ENCODE results near the gene RUBCN.
"Not testable (repeated sequence)": the region's sequence is repeated elsewhere in the genome, so short reads cannot be mapped to it uniquely, and the experiment has no call there.

RUBCN gene

DNA sequence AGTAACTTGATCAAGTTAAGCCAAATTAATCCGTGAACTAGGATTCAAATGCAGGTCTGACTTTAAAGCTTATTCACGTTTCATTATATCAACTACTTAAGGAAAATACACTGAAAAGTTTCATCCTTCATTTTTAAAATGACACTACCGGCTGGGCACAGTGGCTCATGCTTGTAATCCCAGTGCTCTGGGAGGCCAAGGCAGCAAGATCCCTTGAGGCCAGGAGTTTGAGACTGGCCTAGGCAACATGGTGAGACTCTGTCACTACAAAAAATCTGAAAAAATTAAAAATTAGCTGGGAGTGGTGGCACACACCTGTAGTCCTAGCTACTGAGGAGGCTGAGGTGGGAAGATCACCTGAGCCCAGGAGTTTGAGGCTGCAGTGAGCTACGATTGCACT, 3.7 kb downstream of the RUBCN start:
- DNase-seq = no peak

DNA sequence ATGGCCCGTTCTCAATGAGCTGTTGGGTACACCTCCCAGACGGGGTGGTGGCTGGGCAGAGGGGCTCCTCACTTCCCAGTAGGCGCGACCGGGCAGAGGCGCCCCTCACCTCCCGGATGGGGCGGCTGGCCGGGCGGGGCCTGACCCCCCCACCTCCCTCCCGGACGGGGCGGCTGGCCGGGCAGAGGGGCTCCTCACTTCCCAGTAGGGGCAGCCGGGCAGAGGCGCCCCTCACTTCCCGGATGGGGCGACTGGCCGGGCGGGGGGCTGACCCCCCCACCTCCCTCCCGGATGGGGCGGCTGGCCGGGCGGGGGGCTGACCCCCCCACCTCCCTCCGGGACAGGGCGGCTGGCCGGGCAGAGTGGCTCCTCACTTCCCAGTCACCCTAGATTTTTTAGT, 5.2 kb downstream of the RUBCN start:
- not testable (repeated sequence) for DNase-seq

DNA sequence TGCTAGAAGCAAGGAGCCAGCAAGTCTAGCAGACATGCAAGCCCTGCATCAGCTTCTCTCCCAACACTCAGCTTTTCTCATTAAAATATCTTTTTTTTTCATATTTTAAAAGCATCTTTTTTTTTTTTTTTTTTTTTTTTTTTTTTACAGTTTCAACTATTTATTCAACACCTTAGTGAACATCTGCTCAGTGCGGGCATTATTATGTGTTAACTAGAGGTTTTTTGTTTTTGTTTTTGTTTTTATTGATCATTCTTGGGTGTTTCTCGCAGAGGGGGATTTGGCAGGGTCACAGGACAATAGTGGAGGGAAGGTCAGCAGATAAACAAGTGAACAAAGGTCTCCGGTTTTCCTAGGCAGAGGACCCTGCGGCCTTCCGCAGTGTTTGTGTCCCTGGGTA, 5.9 kb downstream of the RUBCN start:
- not testable (repeated sequence) for DNase-seq

DNA sequence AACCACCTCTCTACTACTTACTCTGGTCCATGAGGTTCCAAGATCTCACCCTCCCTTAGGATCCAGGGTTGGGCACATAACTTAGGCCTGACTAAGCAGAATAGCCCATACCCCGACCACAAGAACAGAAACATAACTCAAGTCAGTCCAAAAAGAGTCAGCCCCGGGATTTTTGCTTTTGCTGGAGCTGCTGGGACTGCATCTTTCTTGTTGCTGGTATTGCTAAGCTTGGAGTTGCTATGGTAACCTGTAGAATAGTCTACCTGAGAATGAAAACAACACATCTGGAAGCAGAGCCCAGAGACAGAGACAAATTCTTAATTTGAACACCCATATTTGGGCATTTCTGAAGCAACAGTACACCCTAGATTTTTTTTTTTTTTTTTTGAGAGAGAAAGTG, 6.5 kb downstream of the RUBCN start:
- peak; percentile 33 for DNase-seq

DNA sequence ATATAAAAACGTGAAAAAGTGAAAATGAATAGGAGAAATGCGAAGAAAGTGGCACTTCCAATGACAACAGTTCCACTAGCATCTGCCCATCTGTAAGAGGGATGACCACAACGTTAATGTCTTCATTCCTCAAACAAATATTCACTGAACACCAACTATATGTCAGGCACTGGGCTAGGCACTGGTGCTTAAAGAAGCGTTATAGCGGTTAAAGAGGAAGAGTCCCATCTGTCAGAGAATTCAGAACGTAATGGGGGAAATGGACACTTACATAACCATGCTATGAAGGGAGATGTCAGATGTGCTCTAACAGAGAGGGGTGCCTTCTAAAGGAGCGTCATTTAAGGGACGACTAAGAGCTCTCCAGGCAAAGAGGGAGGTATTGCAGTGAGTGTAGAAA, 8.2 kb downstream of the RUBCN start:
- DNase-seq = no peak

DNA sequence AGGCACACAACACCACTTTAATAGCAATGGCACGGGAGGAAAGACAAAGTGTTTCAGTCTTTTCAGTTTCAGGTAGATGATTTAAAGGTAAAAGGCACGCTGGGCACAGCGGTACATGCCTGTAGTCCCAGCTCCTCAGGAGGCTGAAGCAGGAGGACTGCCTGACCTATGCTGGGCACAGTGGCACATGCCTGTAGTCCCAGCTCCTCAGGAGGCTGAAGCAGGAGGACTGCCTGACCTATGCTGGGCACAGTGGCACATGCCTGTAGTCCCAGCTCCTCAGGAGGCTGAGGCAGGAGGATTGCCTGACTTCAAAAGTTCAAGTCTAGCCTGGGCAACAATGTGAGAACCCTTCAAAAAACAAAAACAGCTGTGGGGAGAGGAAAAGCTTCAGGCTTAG, 8.8 kb downstream of the RUBCN start:
- not testable (repeated sequence) for DNase-seq

DNA sequence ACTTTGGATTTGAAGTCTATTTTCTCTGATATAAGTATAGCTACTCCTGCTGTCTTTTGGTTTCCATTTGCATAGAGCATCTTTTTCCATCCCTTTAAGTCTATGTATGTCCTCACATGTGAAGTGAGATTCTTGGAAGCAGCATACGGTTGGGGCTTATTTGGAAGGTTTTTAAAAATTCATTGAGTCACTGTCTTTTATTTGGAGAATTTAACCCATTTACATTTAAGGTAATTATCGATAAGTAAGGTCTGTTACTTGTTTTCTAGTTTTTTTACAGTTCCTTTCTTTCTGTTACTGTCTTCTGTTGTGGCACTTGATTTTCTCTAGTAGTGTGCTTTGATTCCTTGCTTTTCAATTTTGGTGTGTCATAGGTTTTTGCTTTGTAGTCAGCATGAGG, 14.0 kb downstream of the RUBCN start:
- DNase-seq = no peak

DNA sequence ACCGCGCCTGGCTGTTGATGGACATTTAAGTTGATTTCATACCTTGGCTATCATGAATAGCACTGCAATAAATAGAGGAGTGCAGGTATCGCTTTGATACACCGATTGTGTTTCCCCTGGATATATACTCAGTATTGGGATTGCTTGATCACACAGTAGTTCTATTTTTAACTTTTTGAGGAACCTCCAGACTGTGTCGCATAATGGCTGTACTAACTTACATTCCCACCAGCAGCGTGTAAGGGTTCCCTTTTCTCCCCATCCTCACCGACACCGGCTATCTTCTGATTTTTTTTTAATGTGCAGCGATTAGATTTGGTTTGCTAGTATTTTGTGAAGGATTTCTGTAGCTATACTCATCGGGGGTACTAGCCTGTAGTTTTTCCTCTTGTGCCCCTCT, 16.0 kb downstream of the RUBCN start:
- no peak for DNase-seq

DNA sequence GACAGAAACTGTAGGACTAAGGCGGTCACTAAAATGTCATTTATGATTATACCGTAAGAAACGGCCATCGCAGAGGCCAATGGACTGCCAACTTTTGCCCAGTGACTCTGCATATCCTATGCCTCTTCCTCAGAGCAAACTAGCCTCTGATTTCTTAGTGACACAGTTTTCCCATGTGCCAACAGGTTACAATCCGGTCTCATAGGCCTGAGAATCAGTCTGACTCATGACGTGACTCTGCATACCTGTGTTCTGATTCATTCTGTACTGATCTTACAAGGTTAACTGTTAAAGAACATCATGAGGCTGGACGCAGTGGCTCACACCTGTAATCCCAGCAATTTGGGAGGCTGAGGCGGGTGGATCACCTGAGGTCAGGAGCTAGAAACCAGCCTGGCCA, 17.8 kb downstream of the RUBCN start:
- DNase-seq = no peak

DNA sequence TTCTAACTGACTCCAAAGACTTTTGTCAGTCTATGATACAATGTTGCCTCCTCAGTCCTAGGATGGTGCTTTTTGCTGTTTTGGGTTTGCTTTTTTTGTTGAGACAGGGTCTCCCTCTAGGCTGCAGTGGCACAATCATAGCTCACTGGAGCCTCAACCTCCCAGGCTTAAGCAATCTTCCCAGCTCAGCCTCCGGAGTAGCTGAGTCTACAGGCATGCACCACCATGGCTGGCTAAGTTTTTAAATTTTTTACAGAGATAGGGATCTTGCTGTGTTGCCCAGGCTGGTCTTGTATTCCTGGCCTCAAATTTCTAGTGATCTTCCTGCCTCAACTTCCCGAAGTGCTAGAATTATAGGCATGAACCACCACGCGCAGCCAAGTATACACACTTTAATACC, 22.5 kb downstream of the RUBCN start:
- DNase-seq = no peak

DNA sequence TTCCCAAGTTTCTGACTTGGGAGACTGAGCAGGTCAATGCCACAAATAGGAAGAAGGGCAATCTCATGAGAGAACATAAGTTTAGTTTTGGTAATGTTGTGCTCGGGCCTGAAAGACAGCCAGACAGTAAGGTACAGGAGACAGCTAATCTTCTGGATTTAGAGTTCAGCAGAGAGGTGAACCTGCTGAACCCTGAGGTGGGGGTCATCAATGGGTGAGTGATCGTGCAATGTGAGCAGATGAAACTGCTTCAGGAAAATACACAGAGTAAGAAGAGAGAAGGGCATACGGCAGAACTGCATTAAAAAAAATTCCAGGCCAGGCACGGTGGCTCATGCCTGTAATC, 23.3 kb downstream of the RUBCN start:
- DNase-seq = no peak

DNA sequence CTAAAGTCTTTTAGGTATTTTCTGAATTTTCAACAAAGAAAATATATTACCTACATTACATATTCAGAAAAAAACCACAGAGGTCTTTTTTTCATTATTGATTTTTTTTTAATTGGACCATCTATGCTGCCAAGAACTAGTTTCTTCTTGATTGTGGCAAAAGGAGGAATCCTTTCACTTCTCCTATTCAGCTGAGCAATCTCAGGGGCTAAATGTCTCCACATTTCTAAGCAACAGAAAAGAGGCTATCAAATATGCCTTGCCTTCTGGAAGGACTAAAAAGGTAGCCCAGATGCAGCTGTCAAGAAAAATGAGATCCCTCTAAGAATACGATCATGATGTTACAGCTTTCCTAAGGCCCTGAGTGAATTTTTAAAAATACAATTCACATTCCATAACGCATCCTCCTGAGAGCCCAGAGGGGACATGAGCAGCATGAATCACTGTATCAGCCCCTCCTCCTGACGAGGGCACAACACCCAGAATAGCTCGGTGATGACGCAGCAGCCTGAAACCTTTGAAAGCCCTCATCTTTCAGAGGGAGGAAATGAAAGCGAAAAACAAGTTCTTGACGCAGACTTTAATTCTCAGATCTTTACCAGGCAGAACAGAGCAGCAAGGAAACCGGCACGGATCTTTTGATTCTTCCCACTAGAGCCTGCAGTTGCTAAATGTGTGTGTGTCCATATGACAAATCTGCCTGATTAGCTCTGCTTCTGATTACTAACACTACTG, 24.6 kb downstream of the RUBCN start:
- DNase-seq = no peak

DNA sequence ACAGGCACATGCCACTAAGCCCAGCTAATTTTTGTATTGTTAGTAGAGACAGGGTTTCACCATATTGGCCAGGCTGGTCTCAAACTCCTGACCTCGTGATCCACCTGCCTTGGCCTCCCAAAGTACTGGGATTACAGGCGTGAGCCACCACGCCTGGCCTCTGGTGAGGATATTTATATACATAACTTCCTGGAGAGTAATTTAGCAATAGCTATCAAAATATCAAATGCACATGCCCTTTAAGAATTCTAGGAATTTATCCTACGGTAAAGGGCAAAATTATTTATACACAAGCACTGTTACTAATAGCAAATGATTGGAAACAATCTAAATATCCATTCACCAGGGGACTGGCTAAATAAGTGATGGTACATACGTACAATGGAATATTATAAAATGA, 25.7 kb downstream of the RUBCN start:
- not testable (repeated sequence) for DNase-seq

DNA sequence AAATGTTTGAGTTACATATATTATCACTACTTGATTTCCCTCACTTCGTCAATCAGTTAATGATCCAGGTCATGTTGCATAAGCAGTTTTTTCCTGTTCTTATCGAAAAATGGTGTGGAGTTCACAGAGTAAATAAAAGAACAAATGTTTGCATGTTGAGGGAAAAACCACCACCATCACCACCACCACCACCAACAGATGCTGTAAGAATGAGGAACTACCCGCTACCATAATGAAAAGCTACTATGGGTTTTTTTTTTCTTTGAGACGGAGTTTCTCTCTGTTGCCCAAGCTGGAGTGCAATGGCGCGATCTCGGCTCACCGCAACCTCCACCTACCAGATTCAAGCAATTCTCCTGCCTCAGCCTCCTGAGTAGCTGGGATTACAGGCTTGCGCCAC, 27.6 kb downstream of the RUBCN start:
- DNase-seq = no peak

DNA sequence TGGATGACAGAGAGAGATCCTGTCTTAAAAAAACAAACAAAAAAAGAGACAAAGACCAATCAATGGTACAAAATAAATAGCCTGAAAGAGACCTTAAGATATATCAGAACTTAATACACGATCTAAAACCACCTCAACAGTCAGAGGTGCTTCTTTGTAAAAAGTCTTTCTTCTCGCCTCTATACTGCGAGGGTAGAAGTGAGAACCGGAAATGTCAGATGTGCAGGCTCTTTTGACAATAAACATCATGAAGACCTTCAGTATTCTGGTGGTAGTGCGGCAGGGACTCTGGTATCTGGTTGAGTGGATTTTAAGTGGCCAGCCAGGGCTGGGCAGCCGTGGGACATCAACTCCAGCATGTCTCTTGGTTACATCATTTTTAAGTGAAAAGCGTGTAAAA, 30.0 kb downstream of the RUBCN start:
- no peak for DNase-seq

DNA sequence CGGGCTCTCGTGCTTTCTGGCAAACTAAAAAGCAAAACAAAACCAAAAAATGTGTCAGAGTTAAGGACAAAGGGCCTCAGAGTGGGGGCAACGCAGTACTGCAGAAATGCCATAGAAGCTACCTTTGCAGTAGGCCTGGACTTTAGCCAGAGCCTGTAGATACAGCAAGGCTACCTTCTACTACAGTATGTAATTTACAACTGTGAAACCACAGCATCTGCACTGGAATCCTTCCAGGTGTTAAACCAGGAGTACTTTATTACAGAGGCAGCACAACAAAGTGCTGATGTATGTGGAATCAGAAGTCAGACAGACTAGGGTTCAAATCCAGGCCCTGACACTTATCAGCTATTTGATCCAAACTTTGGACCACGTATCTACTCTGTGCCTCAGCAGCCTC, 34.9 kb downstream of the RUBCN start:
- DNase-seq = no peak

DNA sequence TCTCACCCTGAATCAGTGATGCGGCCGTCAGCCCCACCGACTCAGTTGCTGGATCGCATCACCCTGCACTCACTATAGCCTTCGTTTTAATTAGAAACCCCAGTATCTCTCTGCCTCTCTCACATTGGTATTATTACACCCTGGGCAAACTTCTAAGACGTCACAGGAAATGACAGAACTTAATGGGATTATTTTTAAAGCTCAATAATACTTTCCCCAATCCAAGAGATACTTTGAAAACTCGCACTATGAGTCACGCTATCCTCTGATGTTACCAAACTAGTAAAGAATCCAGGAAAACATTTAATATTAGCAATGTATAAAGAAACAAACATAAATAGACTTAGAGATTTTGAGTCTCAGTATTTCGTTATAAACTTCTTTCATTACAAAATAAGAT, 36.6 kb downstream of the RUBCN start:
- DNase-seq = no peak

DNA sequence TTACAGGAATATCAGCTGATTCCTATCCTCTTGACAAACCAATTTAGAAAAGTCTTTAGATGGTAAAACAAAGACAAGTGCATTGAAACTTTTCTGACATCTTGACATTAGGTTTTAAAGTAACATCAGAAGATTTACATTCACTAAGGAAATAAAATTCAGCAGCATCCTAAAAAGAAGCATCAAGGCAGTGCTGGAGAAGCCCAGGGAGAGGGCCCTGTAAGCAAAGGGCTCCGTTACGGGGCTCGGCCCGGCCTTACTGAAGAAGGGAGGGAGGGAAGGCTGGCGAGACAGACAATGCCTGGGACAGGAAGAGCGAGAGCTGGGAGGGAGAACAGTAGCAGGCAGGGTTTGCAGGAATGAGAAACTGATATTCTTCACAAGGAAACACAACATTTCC, 39.3 kb downstream of the RUBCN start:
- DNase-seq = no peak

DNA sequence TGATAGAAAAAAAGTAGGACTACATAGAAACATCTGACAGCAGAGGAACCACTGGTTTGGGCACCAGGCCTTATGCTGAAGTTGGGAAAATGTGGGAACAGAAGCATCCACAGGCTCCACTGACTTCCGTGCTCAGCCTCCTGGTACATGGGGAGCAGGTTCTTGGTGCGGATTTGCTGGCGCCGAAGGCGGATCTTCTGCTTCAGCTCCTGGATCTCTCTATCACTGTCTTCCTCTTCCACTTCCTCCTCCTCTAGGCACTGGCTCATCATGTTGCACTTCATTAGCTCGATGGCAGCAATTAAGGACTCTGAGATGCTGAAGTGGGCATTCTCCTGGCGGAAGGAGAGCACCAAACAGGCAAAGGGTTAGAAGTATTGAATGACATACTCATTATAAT, 42.5 kb downstream of the RUBCN start:
- no peak for DNase-seq

DNA sequence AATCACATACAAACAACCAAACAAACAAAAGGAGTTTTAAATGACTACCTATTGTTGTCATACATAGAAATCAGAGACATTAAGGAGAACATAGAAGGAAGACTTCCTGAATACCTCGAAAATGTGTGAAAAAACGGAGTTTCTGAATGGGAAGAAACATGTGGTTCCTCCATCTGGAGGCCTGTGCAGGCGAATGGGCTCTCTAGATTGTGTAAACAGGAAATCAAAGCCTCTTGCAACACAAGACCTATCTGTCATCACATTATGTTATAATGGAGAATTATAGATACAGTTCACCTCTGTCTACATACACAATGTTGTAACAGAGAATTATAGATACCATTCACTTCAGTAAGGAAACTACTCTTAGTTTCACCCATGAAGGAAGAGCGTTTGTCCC, 44.1 kb downstream of the RUBCN start:
- no peak for DNase-seq

DNA sequence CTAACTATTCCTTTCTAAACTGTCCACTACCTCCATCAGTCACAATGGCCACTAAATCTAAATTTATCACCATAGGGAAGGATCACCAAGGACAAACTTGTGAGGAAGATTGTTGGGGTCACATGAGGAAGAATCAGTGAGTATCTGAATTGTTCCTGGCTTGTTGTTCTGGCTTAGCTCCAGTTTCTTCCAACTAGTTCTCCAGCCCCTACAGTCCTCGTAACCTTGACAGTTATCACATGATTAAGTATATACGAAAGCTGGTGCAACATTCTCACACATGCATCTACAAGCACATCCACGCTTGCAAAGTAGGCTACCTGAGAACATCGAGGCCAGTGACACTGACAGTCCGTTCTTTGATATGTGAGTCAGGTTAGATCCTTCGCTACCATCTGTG, 46.0 kb downstream of the RUBCN start:
- DNase-seq = no peak

DNA sequence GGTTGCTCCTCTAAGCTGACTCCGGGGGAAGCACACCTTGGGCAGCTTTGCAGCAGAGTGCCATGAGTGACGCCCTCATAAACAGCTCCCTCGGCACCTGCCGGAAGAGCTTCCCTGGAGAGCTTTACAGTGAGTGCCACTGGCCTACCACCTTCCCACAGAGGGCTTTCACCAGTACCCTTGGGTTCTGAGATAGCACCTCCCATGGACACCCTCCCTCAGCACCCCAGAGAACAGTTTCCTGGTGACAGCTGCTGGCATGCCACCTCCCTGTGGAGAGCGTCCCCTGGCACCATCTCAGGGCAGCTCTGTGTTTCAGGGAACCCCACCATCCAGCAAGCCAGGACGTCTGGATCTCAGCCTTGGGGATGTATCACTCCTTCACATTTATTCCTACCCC, 49.1 kb downstream of the RUBCN start:
- DNase-seq = no peak

DNA sequence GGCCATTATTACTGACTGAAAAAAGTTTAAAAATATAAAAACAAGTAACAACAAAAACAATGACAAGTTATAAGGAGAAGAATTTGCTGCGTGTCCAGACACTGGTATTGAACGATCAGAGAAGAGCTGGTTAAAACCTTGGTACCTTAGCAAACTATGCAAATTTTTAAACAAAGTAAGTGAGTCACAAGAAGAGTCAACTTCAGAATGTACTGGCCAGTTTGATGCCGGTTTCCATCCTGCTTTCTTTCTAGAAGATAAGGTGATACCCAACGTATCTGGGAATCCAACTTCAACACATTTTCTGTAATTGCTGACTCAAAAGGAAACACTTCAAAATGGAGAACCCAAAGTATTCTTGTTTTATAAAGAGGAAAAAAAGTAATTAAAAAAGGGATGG, 49.8 kb downstream of the RUBCN start:
- no peak for DNase-seq

DNA sequence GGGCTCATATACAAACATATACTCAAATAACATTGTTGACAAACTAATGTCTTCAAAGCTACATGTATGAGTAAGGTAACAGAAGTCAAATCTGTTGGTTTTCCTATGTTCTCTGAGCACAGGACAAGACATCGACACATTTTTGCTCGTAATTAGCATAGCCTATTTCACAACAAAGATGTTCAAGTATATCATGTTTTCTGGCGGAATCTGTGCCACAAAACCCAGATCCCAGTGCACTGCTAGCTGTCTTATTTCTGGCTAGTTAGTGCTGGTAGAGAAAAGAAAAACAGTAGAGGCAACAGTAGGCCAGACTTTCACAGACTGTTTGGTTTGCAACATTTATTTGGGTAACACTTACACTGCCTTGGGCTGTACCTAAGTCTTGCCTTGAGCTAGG, 51.2 kb downstream of the RUBCN start:
- DNase-seq = no peak

DNA sequence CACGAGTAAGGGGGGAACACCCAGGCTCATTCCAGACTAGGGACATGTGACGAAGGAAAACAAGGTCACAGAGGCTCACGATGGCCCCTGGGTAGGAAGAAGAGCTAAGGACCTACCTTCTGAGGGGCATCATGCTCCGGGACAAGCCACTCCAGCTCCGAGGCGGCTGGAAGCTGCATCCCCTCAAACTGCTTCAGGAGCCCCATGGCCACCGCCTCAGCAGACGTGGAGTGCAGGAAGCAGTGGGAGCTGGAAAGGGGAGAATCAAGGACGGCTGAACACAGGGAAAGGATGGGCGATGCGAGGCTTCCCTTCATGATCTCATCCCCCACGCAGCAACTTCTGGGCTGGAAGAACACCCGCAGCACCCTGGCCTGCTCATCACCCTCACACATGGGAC, 53.5 kb downstream of the RUBCN start:
- no peak for DNase-seq

DNA sequence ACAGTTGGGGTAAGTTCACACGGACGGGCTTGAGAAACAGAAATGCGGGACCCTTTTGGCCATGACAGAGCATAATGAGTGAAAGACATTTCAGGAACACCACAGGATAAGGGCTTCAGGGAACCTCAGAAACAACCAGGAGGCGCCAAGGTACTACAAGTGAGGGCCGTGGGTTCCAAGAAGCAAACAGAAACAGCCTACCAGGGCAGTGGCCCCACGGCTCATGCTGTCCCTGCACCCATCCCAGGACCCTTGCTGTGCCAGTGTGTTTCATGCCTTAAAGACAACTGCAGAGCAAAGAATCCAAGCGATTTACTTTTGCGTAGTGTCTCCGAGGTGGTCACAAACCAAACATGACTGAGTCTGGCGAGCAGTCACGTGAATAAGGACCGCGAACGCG, 54.0 kb downstream of the RUBCN start:
- no peak for DNase-seq

All from DMS79 treated with DMSO at 0.1 percent for 48 hours (cell line).